GM21360 (cell line): ENCODE data around the gene KHSRP.
"Not testable (repeated sequence)": the region's sequence is repeated elsewhere in the genome, so short reads cannot be mapped to it uniquely, and the experiment has no call there.

ENCODE experiments used
- ATAC-seq: cut with Tn5 transposase; IDR thresholded peaks from one replicate; pipeline ENCODE4 v1.9.1; 2021; ENCODE audit warnings: mild to moderate bottlenecking, moderate library complexity; ENCODE audit not compliant: unreplicated experiment

The KHSRP gene

DNA sequence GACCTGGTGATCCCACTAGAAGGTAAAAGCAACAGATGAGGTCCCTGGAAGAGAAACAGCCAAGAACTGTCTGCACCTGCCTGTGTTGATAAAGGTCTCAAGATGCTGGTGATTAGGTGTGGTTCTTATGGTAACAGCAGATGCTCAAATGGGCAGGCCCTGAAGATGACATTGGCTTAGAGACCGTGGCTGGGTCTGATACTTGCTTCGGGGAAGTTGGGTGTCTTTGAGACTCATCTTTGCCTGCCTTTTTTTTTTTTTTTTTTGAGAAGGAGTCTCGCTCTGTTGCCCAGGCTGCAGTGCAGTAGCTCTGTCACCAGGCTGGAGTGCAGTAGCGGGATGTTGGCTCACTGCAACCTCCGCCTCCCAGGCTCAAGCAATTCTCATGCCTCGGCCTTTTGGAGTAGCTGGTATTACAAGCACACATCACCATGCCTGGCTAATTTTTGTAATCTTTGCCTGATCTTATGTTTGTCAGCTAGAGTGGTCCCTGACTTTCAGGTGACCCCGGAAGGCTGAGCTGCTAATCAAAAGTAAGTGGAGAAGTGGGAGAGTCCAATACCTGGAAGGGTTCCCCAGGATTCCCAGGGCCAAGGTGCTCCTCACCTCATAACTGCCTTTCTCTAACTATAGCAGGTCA is 27.1 kb upstream of the KHSRP start:
- ATAC-seq, result no peak

DNA sequence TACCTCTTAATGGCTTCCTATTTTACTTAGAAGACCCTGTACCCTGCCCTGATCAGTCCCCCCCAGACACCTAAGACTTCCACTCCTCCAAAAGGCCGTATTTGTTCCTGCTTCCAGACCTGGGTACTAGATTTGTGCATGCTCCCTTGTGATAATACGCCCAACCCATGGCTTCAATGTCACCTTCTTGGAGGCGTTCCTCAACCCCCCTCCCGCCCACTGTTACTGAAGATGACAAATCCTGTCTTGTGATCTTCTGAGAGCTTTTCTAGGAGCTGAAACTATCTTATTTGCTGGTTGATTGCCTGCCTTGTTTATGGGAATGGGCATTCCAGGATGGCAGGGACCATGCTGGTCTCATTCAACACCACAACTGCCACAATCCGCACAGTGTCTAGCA is 25.6 kb upstream of the KHSRP start:
- no peak for ATAC-seq

DNA sequence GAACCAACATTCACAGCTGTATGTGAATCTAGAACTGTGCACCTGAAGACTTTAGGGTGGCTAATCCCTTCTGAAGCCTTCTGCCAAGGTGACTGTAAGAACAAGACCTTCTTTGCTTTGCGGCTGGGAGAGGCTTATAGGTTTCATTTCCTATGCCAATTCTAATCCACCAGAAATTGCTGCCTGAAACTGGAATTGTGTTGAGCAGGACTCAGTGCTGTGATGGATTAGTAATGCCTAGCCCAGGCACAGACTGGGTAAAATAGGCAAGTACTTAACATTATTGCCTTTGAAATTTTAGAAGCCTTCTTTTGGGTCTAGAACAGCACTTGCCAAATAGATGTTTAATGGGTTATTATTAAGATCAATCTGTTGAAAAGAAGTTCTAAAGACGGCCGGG is 23.4 kb upstream of the KHSRP start:
- ATAC-seq, result no peak

DNA sequence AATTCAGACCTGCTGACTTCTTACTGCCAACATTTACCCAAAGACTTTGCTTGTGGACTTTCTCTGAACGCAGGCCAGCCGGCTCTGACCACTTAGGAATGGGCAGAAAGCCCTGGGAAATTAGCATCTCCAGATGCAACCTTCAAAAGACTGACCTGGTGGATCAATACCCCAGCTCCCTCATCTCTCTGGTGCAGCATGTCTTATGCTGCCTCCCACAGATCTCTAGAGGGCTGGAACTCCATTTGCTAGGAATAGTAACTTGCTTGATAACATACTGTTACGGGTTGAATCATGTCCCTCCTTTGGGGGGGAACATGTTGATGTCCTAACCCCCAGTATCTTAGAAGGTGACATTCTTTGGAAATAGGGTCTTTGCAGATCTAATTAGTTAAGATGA is 21.8 kb upstream of the KHSRP start:
- ATAC-seq, result no peak

DNA sequence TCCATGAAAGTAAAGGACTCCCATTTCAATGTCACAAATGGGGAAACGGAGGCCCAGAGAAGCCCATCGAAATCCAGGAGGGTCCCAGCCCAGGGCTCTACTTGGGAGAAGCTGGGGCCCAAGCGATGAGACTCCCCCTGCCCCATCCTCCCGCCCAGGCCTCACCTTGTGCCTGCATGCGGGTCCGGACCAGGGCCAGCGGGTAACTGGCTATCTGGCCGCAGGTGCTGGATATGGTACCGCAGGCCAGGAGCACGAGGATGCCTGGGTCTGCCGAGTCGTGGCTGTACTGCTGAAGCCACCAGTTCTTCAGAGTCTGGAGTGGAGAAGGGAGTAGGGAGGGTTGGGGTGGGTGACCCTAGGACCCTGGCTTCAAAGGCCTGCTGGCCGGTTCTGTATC is 19.4 kb upstream of the KHSRP start:
- ATAC-seq, result no peak

DNA sequence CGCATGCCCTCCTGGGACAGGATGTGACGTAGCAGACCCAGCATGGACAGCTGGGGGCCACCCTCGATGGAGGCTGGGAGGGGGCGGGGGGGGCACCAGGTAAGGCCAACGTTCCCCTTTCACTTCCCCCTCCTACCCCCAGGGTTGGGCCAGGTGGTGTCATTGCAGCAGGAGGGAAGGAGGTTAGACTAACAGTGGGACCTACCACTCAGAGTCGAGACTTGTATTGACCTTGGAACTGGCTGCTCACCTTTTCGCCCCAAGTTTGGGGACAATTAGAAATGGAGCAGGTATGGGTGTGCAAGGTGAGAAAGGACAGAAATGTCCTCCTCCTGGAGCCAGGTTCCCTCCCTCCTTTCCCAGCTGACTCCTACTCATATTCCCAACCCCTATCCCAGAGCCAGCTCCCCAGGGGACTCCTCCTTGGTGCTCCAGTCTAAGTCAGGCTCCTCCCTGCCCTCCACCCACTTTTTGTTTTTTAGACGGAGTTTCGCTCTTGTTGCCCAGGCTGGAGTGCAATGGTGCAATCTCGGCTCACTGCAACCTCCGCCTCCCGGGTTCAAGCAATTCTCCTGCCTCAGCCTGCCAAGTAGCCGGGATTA is 17.6 kb upstream of the KHSRP start:
- ATAC-seq, result no peak

DNA sequence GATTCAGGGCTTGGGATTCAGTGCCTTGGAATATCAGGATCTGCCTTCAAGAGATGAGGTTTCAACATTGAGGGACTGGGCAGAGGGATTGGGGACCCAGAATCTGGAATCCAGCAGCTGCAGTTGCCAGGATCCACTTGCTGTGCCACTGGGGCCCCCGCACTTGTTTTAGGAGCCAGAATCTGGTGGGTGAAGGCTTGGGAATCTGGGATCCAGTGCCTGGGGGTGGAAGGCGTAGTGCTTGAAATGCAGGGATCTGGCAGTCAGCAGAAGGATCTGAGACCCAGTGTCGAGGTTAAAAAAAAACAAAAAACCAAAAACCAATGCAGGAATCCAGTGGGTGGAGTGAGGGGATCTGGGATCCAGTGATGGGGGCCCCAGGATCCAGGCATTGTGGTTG is 16.3 kb upstream of the KHSRP start:
- no peak for ATAC-seq

DNA sequence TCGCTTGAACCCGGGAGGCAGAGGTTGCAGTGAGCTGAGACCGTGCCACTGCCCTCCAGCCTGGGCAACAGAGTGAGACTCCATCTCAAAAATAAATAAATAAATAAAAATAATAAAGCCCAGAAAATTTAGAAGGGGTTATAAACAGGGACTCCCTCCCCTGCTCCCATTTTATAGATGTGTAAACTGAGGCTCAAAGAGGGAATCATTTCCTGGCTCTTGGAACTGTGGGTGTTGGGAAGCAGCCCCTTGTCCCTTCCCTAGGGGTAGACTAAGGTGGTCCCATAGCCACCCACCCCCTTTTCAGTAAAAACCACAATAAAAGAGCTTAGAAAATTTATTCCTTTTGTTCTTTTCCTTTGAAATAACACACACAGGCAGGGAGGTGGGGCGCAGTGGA is 15.1 kb upstream of the KHSRP start:
- no peak for ATAC-seq

DNA sequence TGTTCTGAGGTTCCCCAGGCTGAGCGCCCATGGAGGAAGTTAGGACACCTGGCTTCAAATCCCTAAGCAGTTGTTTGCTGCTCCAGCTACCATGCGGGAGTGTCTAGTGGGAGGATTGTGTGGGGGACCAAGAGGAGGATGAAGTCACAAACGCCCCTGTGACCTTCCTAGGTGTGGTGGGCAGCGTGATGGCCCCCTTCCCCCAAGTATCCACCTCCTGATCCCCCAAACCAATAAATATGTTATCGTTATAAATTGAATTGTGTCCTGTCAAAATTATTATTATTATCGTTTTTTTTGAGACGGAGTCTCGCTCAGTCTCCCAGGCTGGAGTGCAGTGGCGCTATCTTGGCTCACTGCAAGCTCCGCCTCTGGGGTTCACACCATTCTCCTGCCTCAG is 9.1 kb upstream of the KHSRP start, which contains the start of gene SLC25A41:
Gene SLC25A41, minus strand, starts transcription at position 101 of the 400 bp plus-strand sequence. Its CDS starts 70 bp downstream, at position 31.
- no peak for ATAC-seq

DNA sequence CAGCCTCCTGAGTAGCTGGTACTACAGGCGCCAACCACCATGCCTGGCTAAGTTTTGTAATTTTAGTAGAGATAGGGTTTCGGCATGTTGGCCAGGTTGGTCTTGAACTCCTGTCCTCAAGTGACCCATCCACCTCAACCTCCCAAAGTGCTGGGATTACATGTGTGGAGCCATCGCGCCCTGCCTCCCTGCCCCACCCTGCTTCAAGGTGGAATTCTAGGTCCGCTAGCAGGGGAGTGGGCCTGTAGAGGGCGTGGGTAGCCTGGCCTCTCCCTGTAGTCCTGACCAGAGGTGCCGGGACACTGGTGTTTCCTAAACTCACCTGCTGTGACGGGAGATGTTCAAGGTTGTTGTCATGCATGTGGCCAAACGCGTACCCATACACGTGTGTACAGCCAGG is 8.6 kb upstream of the KHSRP start:
- no peak for ATAC-seq

DNA sequence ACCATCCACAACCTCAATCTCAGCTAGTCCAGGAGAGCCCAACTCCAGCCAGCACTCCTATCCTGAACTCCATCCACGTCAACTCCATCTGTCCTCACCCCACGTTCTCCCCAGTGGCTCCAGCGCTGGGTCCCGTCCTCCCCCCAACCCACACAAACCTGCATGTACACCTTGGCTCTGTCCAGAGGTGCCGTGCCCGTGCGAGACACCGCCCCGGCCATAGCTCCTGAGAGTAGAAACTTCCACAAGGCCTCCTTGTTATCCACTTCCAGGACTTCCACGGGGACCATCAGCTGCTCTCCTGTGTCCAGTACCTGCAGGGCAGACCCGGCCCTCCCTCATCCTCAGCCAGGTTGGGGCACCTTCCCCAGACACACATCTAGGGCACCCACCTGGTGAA is 7.3 kb upstream of the KHSRP start:
- no peak for ATAC-seq

DNA sequence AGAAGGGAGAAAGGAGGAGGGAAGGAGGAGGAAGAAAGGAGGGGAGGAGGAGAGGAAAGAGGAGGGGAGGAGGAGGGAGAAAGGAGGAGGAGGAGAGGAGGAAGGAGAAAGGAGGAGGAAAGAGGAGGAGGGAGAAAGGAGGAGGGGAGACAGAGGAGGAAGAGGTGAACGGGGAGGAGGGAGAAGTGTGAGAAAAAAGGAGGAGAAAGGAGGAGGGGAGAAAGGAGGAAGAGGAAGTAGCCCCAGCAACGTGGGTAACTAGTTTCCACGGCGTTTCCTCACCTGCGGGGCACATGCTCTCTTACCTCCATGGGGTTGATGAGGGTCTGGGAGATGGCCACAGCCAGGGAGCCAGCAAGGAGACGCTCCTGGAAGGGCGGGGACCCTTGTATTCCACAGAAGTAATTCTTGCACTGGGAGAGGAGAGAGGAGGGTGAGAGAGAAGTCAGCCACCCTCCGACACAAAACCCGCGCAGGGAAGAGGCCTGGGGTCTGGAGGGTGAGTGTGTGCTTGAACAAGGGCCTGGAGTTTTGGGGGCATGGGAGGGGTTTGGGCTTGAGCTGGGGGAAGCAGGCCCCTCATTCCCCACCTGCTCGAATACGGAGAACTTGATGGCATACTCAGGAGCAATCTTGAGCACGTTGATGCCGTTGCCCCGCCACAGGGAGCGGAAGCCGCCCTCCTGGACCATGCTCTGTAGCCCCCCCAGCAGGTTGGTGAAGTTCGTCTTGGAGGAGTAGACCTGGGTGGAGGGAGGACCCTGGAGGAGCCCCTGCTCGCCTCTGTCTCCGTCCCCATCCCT is 5.0 kb upstream of the KHSRP start:
- ATAC-seq, result no peak

DNA sequence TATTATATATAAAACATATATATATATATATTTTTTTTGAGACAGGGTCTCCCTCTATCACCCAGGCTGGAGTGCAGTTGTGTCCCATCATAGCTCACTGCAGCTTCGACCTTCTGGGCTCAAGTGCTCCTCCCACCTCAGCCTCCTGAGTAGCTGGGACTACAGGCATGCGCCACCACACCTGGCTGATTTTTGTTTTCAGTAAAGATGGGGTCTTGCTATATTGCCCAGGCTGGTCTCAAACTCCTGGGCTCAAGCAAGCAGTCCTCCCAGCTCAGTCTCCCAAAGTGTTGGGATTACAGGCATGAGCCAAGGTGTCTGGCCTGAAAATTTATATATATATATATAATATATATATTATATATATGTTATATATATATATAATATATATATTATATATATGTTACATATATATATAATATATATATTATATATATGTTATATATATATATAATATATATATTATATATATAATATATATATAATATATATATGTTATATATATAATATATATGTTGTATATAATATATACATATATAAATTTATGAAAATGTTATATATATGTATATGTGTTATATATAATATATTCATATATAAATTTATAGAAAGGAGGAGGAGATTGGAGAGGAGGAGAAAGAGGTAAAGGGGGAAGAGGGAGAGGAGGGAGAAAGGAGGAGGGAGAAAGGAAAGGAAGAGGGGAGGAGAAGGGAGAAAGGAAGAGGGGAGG is 4.2 kb upstream of the KHSRP start:
- ATAC-seq, result not testable (repeated sequence)

DNA sequence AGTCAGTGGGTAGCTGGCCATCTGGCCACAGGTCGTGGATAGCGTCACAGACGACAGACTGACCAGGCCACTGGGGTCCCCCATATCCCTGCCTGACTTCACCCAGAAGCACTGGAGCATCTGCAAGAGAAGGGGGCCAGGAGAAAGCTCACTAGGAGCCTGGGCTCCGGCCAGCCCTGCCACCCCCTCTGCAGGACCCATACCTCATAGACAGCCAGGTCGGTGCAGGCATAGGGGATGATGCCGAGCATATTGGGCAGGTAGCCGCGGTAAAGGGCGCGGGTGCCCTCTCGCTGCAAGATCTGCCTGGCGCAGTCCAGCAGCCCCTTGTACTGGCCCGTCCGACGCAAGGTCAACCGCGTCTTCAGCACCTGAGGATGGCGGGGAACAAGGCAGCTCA is 2.5 kb upstream of the KHSRP start:
- ATAC-seq, result no peak

DNA sequence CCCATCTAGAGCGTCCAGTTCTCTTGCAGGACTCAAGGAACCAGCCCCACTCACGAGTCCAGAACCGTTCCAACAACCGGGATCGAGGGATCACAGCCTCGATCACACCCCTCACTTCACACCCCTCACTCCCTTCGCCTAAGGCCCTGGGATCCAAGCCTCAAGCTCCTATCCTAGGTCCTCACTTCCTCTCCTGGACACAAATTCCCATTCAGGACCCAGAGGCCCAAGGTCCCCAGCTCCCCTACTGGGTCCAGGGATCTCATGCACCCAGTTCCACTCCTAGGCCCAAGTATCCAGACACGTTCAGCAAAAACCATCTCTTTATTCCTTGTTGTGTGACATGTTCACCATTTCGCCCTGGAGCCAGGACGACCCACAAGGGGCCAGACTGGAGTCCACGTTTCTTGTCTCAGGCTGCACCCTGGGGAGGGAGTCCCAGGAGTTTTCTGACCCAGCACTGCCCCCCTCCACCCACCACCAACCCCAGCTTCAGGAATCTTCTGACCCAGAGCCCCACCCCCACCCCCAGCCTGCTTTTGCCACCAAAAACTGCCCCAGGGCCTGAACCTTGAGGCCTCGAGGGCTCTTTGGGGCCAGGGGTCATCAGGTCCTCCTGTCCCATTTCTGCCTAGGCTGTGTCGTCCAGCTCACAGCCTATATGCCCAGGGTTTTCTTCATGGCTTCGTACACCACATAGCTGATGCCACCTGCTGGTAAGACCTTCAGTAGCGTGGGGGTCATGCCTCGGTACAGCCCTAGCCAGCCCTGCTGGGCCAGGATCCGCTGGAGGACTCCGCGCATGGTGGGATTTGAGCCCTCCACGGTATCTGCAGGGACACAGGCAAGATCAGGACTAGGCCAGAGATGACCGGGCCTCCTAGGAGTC is 1.4 kb upstream of the KHSRP start:
- ATAC-seq, result no peak

DNA sequence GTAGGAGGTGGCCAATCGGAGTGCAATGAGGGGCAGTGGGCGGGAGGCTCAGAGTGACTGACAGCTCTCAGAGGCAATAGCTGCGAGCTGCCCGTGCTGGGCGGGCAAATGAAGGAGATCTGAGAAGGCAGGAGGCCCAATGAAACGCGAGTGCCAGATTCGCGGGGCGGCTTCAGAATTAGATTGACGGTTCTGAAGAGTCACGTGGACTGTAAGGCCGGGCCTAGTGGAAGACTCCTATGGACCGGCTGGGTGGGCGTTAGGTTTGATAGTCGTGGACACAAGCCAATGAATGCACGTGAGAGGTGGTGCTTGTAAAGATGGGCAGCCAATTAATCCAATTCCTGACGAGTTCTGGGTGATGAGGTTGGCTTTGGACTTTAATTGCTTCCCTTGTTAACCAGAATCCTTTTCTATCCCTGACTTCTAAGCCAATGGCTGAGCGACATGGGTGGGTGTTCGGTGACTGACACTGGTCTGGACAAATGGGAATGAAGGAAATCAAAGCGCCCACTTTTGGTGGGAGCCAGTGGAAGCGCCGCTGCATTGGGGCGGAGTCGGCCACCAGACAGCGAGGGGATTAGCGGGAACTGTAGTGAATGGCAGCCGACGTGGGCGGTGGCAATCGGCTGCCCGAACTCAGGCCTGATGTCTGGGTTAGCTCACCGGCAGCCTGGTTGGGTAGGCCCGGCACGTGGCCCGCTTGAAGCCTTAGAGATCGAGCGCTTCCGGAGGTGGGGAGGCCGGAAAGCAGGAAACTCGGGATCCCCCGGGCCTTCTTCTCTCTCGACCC is 524 bp upstream of the KHSRP start:
- ATAC-seq, result peak; percentile 81

DNA sequence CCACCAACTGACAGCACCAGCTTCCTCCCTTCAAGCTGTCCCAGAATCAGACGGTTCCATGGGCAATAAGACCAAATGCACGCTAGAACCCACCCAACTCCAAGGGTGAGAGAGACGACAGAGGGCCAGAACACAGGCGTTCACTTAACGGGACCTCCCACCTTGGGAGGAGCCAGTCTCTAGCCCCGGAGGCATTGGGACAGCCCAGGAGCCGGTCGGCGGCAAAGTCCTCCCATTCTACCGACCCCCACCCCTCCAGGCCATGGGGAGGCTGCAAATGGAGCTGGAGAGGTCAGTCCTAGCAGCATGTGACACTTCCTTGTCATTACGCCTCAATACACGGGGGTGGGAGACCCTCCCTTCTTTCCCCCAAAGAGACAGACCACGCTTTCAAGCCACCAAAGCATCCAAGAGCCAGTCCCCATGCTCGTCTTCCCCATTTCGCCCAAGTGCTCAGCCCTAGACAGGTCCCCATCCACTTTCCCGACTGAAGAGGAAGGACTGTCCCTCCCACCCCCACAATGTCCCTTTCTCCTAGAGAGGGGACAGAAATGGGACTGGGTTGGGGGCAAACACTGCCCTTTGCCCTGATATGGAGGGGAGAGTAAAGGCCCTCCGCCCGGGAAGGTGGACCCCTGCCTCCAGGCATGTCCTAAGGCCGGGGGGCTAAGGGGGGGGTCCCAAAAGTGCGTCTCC is 964 bp downstream of the KHSRP start:
- ATAC-seq, result no peak

DNA sequence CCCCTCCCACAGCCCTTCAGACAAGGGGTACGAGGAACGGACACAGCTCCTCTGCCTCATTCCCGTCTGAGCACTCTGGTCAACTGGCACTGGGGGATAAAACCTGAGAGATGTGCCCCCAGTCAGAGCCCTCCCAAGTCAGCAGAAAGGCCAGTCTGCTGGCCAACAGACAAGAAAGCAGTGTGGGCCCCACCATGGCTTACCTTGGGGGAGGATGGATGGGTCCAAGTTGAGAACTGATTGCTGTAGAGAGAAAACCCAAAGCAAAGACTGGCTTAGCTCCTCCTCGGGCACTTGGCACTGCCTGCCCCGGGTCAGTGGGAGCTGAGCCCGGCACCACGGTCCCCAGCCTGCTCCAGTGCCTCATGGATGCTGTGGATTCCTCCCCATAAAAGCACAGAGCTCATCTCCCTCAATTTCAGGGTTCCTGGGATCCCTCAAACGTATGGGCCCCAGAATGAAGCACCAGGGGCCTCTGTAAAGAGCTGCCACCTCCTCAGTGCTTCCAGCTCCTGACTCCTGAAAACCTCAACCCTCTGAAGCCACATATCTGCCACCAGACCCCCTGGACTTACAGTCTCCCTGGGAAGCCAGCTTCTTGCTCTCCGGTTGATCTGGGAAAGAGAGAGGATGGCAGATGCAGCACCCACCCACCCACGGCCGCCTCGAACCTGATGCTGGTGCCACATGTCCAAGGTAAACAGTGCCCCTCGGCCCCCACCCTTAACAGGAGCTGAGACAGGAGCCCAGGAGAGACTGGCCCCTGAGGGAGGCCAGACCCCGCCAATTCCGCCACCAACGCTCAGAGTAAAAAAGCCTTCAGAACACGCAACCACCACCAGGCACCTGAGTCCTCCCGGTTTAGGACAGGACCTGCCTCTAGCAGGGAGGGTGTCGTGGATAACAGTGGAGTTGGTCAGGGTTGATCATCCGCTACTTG is 3.3 kb downstream of the KHSRP start:
- ATAC-seq, result no peak
